PC-3 (cell line): ENCODE results near the gene CST5.

Experiments used
- EZH2 ChIP-seq: fragments of 300-600 bp; sonication (generic); IDR thresholded peaks from one replicate; pipeline ENCODE4 v1.6.1; 2017; ENCODE audit warnings: antibody characterized with exemption, mild to moderate bottlenecking, low read length; ENCODE audit not compliant: unreplicated experiment
- TF ChIP-seq, protein P1 (sequence below): fragments of 300-600 bp; sonication (generic); conservative IDR thresholded peaks from 2 replicates; pipeline ENCODE4 v1.5.1; 2017; ENCODE audit warnings: antibody characterized with exemption, low read depth, mild to moderate bottlenecking, low read length

DNA sequence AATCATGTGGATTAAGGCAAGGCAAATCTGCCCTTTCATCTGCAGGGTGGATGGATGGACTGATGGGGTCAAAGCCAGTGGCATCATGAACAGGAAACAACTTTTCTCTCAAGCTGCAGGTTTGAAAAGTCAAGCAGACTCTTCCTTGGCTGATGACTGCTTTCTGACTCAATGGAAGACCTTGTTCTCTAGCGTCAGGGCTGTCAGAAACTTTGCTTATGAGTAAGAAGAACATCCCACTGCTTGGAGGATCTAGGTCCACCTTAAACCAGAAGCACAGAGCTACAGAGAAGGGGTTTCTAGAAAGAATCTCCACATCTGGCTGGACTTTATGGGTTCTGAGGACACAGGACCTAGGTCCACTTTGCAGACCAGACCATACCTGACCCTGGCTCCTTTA lies 36.3 kb upstream of the CST5 start:
- TF ChIP-seq, protein P1, sequence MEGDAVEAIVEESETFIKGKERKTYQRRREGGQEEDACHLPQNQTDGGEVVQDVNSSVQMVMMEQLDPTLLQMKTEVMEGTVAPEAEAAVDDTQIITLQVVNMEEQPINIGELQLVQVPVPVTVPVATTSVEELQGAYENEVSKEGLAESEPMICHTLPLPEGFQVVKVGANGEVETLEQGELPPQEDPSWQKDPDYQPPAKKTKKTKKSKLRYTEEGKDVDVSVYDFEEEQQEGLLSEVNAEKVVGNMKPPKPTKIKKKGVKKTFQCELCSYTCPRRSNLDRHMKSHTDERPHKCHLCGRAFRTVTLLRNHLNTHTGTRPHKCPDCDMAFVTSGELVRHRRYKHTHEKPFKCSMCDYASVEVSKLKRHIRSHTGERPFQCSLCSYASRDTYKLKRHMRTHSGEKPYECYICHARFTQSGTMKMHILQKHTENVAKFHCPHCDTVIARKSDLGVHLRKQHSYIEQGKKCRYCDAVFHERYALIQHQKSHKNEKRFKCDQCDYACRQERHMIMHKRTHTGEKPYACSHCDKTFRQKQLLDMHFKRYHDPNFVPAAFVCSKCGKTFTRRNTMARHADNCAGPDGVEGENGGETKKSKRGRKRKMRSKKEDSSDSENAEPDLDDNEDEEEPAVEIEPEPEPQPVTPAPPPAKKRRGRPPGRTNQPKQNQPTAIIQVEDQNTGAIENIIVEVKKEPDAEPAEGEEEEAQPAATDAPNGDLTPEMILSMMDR: no peak
- no peak for TF ChIP-seq EZH2
